Measurements from ENCODE around the gene CATSPER3.

GRCh38 chr5:135041726-135042125 lies 74.0 kb downstream of the CATSPER3 start:
- TF ChIP-seq POLR2A (IDR thresholded peaks at IDR 0.05; ENCODE audit: control extremely low read depth in 1 of 2, low read depth in 2 of 2, low read length in 2 of 2) (no peak), CTCF (IDR thresholded peaks at IDR 0.05; ENCODE audit: control extremely low read depth in 1 of 3, insufficient read depth in 1 of 3, low read depth in 1 of 3, low read length in 3 of 3) (no peak), EZH2 (IDR thresholded peaks at IDR 0.05; ENCODE audit: low read depth, low read length, severe bottlenecking) (no peak)
